ENCODE measurements around the gene EDC4. TPM values are rescaled to one million over a fixed set of nuclear protein-coding genes. Genes with fewer than 3 reads are reported as not detected.

EDC4 gene
- total and polyA plus RNA-seq, 2 of the 13 experiments (the other 11 are each of a cell fraction or from before 2014, with no cell fraction given) = 51.4 to 59.1 TPM

- TF ChIP-seq SRSF1 (optimal IDR thresholded peaks at IDR 0.05; ENCODE audit: low read depth, low read length) (peak; percentile 96), ZNF768 (CRISPR knock-in tag; IDR thresholded peaks at IDR 0.05) (peak; percentile 89; the same call in 1 of the 2 replicates), ZNF33B (CRISPR knock-in tag; IDR thresholded peaks at IDR 0.05) (peak; percentile 92), ZNF225 (CRISPR knock-in tag; IDR thresholded peaks at IDR 0.05) (0 out of 2 replicates have a peak, but pooled peaks have one; percentile 36), HBP1 (CRISPR knock-in tag; IDR thresholded peaks at IDR 0.05; ENCODE audit: low read depth) (peak; percentile 87; the same call in 1 of the 2 replicates), ZNF572 (CRISPR knock-in tag; IDR thresholded peaks at IDR 0.05) (peak; percentile 84; the same call in 1 of the 2 replicates), XRCC5 (optimal IDR thresholded peaks at IDR 0.05; ENCODE audit: low read length) (peak; percentile 97), ZNF3 (CRISPR knock-in tag; IDR thresholded peaks at IDR 0.05) (no peak; the same call in 1 of the 2 replicates), NFKBIZ (CRISPR knock-in tag; IDR thresholded peaks at IDR 0.05) (peak; percentile 69; the same call in 1 of the 2 replicates), TFE3 (CRISPR knock-in tag; IDR thresholded peaks at IDR 0.05) (no peak), ZNF749 (CRISPR knock-in tag; IDR thresholded peaks at IDR 0.05; ENCODE audit: borderline replicate concordance) (peak; percentile 84; the same call in 1 of the 2 replicates), PITX1 (CRISPR knock-in tag; IDR thresholded peaks at IDR 0.05) (peak; percentile 74; the same call in 1 of the 2 replicates), PRPF4 (IDR thresholded peaks at IDR 0.05; ENCODE audit: low read depth, low read length, poor library complexity, severe bottlenecking) (no peak), AHDC1 (CRISPR knock-in tag; IDR thresholded peaks at IDR 0.05; ENCODE audit: borderline replicate concordance) (peak; percentile 37; the same call in 1 of the 2 replicates)
- TF ChIP-seq, protein P1, sequence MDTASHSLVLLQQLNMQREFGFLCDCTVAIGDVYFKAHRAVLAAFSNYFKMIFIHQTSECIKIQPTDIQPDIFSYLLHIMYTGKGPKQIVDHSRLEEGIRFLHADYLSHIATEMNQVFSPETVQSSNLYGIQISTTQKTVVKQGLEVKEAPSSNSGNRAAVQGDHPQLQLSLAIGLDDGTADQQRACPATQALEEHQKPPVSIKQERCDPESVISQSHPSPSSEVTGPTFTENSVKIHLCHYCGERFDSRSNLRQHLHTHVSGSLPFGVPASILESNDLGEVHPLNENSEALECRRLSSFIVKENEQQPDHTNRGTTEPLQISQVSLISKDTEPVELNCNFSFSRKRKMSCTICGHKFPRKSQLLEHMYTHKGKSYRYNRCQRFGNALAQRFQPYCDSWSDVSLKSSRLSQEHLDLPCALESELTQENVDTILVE (CRISPR knock-in tag; IDR thresholded peaks at IDR 0.05) = peak; percentile 81
- TF ChIP-seq, protein P2, sequence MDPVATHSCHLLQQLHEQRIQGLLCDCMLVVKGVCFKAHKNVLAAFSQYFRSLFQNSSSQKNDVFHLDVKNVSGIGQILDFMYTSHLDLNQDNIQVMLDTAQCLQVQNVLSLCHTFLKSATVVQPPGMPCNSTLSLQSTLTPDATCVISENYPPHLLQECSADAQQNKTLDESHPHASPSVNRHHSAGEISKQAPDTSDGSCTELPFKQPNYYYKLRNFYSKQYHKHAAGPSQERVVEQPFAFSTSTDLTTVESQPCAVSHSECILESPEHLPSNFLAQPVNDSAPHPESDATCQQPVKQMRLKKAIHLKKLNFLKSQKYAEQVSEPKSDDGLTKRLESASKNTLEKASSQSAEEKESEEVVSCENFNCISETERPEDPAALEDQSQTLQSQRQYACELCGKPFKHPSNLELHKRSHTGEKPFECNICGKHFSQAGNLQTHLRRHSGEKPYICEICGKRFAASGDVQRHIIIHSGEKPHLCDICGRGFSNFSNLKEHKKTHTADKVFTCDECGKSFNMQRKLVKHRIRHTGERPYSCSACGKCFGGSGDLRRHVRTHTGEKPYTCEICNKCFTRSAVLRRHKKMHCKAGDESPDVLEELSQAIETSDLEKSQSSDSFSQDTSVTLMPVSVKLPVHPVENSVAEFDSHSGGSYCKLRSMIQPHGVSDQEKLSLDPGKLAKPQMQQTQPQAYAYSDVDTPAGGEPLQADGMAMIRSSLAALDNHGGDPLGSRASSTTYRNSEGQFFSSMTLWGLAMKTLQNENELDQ (CRISPR knock-in tag; IDR thresholded peaks at IDR 0.05; ENCODE audit: borderline replicate concordance) = no peak
These were observed at the start of gene EDC4 (continued) for GRCh38 chr16:67872631-67873434.
